Caco-2 (cell line): Measurements from ENCODE around the gene FANCI. TPM values are rescaled to one million over a fixed set of nuclear protein-coding genes. Genes with fewer than 3 reads are reported as not detected.

Experiments used
- BruUV-seq: library from RNA; stranded (reverse); fragments of 400-500 nt; replicated peaks from 2 replicates; lab custom pipeline; 2021; lab: Mats Ljungman, UMichigan
- CTCF ChIA-PET: fragments of 300-600 bp; sonication (Branson Sonifier 250); formaldehyde crosslinking; loops from one replicate; lab custom pipeline; 2022; ENCODE audit warnings: antibody characterized with exemption; lab: Charles Lee
- POLR2A ChIA-PET: fragments of 300-600 bp; sonication (Branson Sonifier 250); formaldehyde crosslinking; loops from one replicate; lab custom pipeline; 2022; ENCODE audit warnings: antibody characterized with exemption; lab: Charles Lee
- DNase-seq, 2 experiments: peaks; one replicate each; pipeline versions ENCODE4 v3.0.0 to v3.0.0-alpha.2; 2020 to 2022
- H3K27me3 ChIP-seq: replicated peaks from 2 replicates; pipeline ENCODE4 v1.6.0; 2011; ENCODE audit warnings: low read length; ENCODE audit not compliant: control insufficient read depth, insufficient read depth
- H3K36me3 ChIP-seq: 2 replicates; pipeline ENCODE4 v1.5.1; 2011; ENCODE audit warnings: low read length; ENCODE audit not compliant: control insufficient read depth, insufficient read depth
- H3K4me1 ChIP-seq: fragments of 250-450 bp; sonication (Bioruptor Pico); 2 replicates; pipeline ENCODE4 v1.5.1; 2020; ENCODE audit warnings: mild to moderate bottlenecking
- H3K4me3 ChIP-seq: 2 replicates; pipeline ENCODE4 v1.5.1; 2011; ENCODE audit warnings: low read depth, mild to moderate bottlenecking, control low read depth, low read length
- H3K9me3 ChIP-seq: fragments of 250-450 bp; sonication (Bioruptor Pico); 2 replicates; pipeline ENCODE4 v1.5.1; 2020; ENCODE audit warnings: mild to moderate bottlenecking, moderate library complexity
- H3K27ac Mint-ChIP-seq: one replicate; pipeline ENCODE4 v1.8.0; 2022; ENCODE audit warnings: mixed read lengths; ENCODE audit not compliant: unreplicated experiment
- H3K27me3 Mint-ChIP-seq: one replicate; pipeline ENCODE4 v1.8.0; 2022; ENCODE audit warnings: mixed read lengths; ENCODE audit not compliant: insufficient read depth, unreplicated experiment
- H3K36me3 Mint-ChIP-seq: one replicate; pipeline ENCODE4 v1.8.0; 2022; ENCODE audit warnings: mild to moderate bottlenecking, mixed read lengths; ENCODE audit not compliant: insufficient read depth, unreplicated experiment
- H3K4me1 Mint-ChIP-seq: one replicate; pipeline ENCODE4 v1.8.0; 2022; ENCODE audit warnings: low read depth, mixed read lengths; ENCODE audit not compliant: unreplicated experiment
- H3K4me3 Mint-ChIP-seq: one replicate; pipeline ENCODE4 v1.8.0; 2022; ENCODE audit warnings: mild to moderate bottlenecking, moderate library complexity, mixed read lengths; ENCODE audit not compliant: unreplicated experiment
- H3K9me3 Mint-ChIP-seq: one replicate; pipeline ENCODE4 v1.8.0; 2022; ENCODE audit warnings: mixed read lengths; ENCODE audit not compliant: unreplicated experiment
- CTCF ChIP-seq, 2 experiments: fragments of 200-600 bp in 1 of 2; IDR thresholded peaks; 1 replicate in 1 of 2; 2 replicates in 1 of 2; pipeline versions ENCODE4 v1.5.1 to v1.8.0; 2011 to 2022; ENCODE audit warnings: antibody characterized with exemption in 1 of 2, control low read depth in 1 of 2, inconsistent platforms in 1 of 2, low read depth in 1 of 2, low read length in 1 of 2, mild to moderate bottlenecking in 1 of 2, moderate library complexity in 1 of 2; ENCODE audit not compliant: insufficient read depth in 1 of 2, severe bottlenecking in 1 of 2, unreplicated experiment in 1 of 2
- intact Hi-C: fragments of 100-400 bp; cut with micrococcal nuclease; formaldehyde crosslinking; loops from one replicate; pipeline ENCODE4 v1.10.0; 2022; ENCODE audit not compliant: unreplicated experiment
- total RNA-seq: library from RNA; stranded (reverse); gene quantifications from 2 replicates; pipeline ENCODE4 v1.2.3, GENCODE V29; 2022

FANCI gene
- total RNA-seq, 1 experiment from 2014 or later, result 94.2 TPM

- ChIA-PET POLR2A (no interaction called here), CTCF (no interaction called here)
- no peaks in the 10 kb centered on the region for H3K36me3 ChIP-seq
- no peak for DNase-seq
- no peaks in the 10 kb centered on the region for H3K9me3 Mint-ChIP-seq
- H3K4me1 ChIP-seq, result no peaks in the 10 kb centered on the region
- H3K9me3 ChIP-seq, result no peaks in the 10 kb centered on the region
- TF ChIP-seq CTCF (IDR thresholded peaks at IDR 0.05; ENCODE audit: insufficient read depth in 1 of 2, low read depth in 1 of 2, low read length in 1 of 2, severe bottlenecking in 1 of 2, unreplicated experiment in 1 of 2), result no peak
- H3K4me3 Mint-ChIP-seq, result no peak overlapping the region
- H3K27ac Mint-ChIP-seq, result no peak overlapping the region
- H3K27me3 Mint-ChIP-seq, result no peaks in the 10 kb centered on the region
- no peak overlapping the region for H3K4me3 ChIP-seq
- peaks cover 76% of the 10 kb centered on the region for H3K36me3 Mint-ChIP-seq
- intact Hi-C loops, result no loop called here
- BruUV-seq, result no TSS peak
- no peaks in the 10 kb centered on the region for H3K4me1 Mint-ChIP-seq
- H3K27me3 ChIP-seq, result no peaks in the 10 kb centered on the region
Measured at GRCh38 chr15:89303986-89304385, 60.2 kb downstream of the FANCI start.

GRCh38 chr15:89305395-89305794, 61.6 kb downstream of the FANCI start:
- CTCF ChIA-PET, result interaction anchor here (1.1 kb wide), 1 partner anchor 99 kb away, joined by 3 read pairs; no protein-coding TSS in a partner anchor
- POLR2A ChIA-PET, result no interaction called here
- H3K36me3 ChIP-seq, result no peaks in the 10 kb centered on the region
- H3K27me3 ChIP-seq, result no peaks in the 10 kb centered on the region
- H3K4me1 Mint-ChIP-seq, result no peaks in the 10 kb centered on the region
- no peaks in the 10 kb centered on the region for H3K9me3 Mint-ChIP-seq
- no peak for DNase-seq
- no peak for TF ChIP-seq CTCF (IDR thresholded peaks at IDR 0.05; ENCODE audit: insufficient read depth in 1 of 2, low read depth in 1 of 2, low read length in 1 of 2, severe bottlenecking in 1 of 2, unreplicated experiment in 1 of 2)
- H3K27me3 Mint-ChIP-seq, result no peaks in the 10 kb centered on the region
- no peaks in the 10 kb centered on the region for H3K9me3 ChIP-seq
- intact Hi-C loops, result no loop called here
- H3K27ac Mint-ChIP-seq, result no peak overlapping the region
- no peak overlapping the region for H3K4me3 ChIP-seq
- no peaks in the 10 kb centered on the region for H3K4me1 ChIP-seq
- BruUV-seq, result no TSS peak
- no peak overlapping the region for H3K4me3 Mint-ChIP-seq
- H3K36me3 Mint-ChIP-seq, result peaks cover 77% of the 10 kb centered on the region

GRCh38 chr15:89307046-89307587, 63.3 kb downstream of the FANCI start:
- Mint-ChIP-seq H3K27ac (no peak overlapping the region), H3K36me3 (peaks cover 77% of the 10 kb centered on the region), H3K27me3 (no peaks in the 10 kb centered on the region), H3K4me1 (no peaks in the 10 kb centered on the region), H3K4me3 (no peak overlapping the region), H3K9me3 (no peaks in the 10 kb centered on the region)
- Histone ChIP-seq H3K9me3 (no peaks in the 10 kb centered on the region), H3K27me3 (no peaks in the 10 kb centered on the region), H3K4me1 (no peaks in the 10 kb centered on the region), H3K4me3 (no peak overlapping the region), H3K36me3 (no peaks in the 10 kb centered on the region)
- no peak for TF ChIP-seq CTCF (IDR thresholded peaks at IDR 0.05; ENCODE audit: insufficient read depth in 1 of 2, low read depth in 1 of 2, low read length in 1 of 2, severe bottlenecking in 1 of 2, unreplicated experiment in 1 of 2)
- CTCF ChIA-PET, result interaction anchor here (1.3 kb wide), 1 partner anchor 101 kb away, joined by 4 read pairs; no protein-coding TSS in a partner anchor
- no peak for DNase-seq
- intact Hi-C loops, result no loop called here
- POLR2A ChIA-PET, result no interaction called here
- no TSS peak for BruUV-seq
